IMR-90 (cell line): Measurements from ENCODE around the gene CYB5R3. TPM values are rescaled to one million over a fixed set of nuclear protein-coding genes. Genes with fewer than 3 reads are reported as not detected.

Experiments used
- ATAC-seq: fragments of 200-7000 bp; cut with Tn5 transposase; 2 replicates; pipeline ENCODE4 v1.9.1; 2020; ENCODE audit warnings: low read depth, mild to moderate bottlenecking, moderate library complexity
- BruUV-seq: library from RNA; stranded (reverse); fragments of 400-500 nt; replicated peaks from 2 replicates; lab custom pipeline; 2021; lab: Mats Ljungman, UMichigan
- CTCF ChIA-PET: fragments of 300-600 bp; formaldehyde crosslinking; extraction: SDS; loops from one replicate; lab custom pipeline; 2021; ENCODE audit warnings: antibody characterized with exemption; lab: Yijun Ruan, JAX
- POLR2A ChIA-PET: fragments of 300-600 bp; sonication (Branson Sonifier 250); formaldehyde crosslinking; loops from one replicate; lab custom pipeline; 2022; ENCODE audit warnings: antibody characterized with exemption; ENCODE audit not compliant: unreplicated experiment; lab: Charles Lee
- DNase-seq: peaks from one replicate; pipeline ENCODE4 v3.0.0; 2013
- H2AFZ ChIP-seq: replicated peaks from 2 replicates; pipeline ENCODE3; 2013; ENCODE audit warnings: low read length, mild to moderate bottlenecking; ENCODE audit not compliant: poor library complexity
- H2AK5ac ChIP-seq: 2 replicates; pipeline ENCODE4 v1.6.1; 2013; ENCODE audit warnings: low read depth, low read length, inconsistent platforms
- H2AK9ac ChIP-seq: replicated peaks from 2 replicates; pipeline ENCODE3; 2013; ENCODE audit warnings: mild to moderate bottlenecking, low read depth, low read length, moderate library complexity; ENCODE audit not compliant: poor library complexity
- H2BK120ac ChIP-seq: 2 replicates; pipeline ENCODE4 v1.6.1; 2013; ENCODE audit warnings: low read depth, low read length, inconsistent platforms
- H2BK15ac ChIP-seq: 3 replicates; pipeline ENCODE4 v1.6.1; 2013; ENCODE audit warnings: low read depth, low read length, inconsistent platforms
- H2BK20ac ChIP-seq: 2 replicates; pipeline ENCODE4 v1.6.1; 2013; ENCODE audit warnings: low read depth, mild to moderate bottlenecking, inconsistent platforms, low read length, moderate library complexity
- H2BK5ac ChIP-seq: 2 replicates; pipeline ENCODE4 v1.6.1; 2013; ENCODE audit warnings: mild to moderate bottlenecking, low read depth, low read length, inconsistent platforms; ENCODE audit not compliant: poor library complexity, severe bottlenecking
- H3K14ac ChIP-seq: replicated peaks from 2 replicates; pipeline ENCODE4 v1.6.1; 2013; ENCODE audit warnings: low read depth, low read length, inconsistent platforms
- H3K18ac ChIP-seq: 2 replicates; pipeline ENCODE4 v1.6.1; 2013; ENCODE audit warnings: low read depth, low read length, control low read depth
- H3K23ac ChIP-seq: 2 replicates; pipeline ENCODE4 v1.6.1; 2013; ENCODE audit warnings: low read depth, low read length, inconsistent platforms
- H3K27ac ChIP-seq: 2 replicates; pipeline ENCODE4 v1.5.1; 2013; ENCODE audit warnings: mild to moderate bottlenecking, control low read depth, low read length; ENCODE audit not compliant: insufficient read depth
- H3K27me3 ChIP-seq: 2 replicates; pipeline ENCODE4 v1.6.1; 2013; ENCODE audit warnings: low read length; ENCODE audit not compliant: control insufficient read depth, insufficient read depth
- H3K36me3 ChIP-seq: 2 replicates; pipeline ENCODE4 v1.6.1; 2013; ENCODE audit warnings: low read length, mixed read lengths; ENCODE audit not compliant: control insufficient read depth, insufficient read depth
- H3K4ac ChIP-seq: 2 replicates; pipeline ENCODE4 v1.6.1; 2013; ENCODE audit warnings: low read depth, low read length, inconsistent platforms
- H3K4me1 ChIP-seq: 2 replicates; pipeline ENCODE4 v1.6.1; 2013; ENCODE audit warnings: low read length, mixed read lengths; ENCODE audit not compliant: control insufficient read depth, insufficient read depth
- H3K4me2 ChIP-seq: 2 replicates; pipeline ENCODE4 v1.6.1; 2013; ENCODE audit warnings: low read depth, mild to moderate bottlenecking, control low read depth, low read length, moderate library complexity
- H3K4me3 ChIP-seq: 2 replicates; pipeline ENCODE4 v1.5.1; 2013; ENCODE audit warnings: low read depth, mild to moderate bottlenecking, control low read depth, low read length, moderate library complexity; ENCODE audit not compliant: insufficient read depth
- H3K56ac ChIP-seq: 2 replicates; pipeline ENCODE4 v1.6.1; 2013; ENCODE audit warnings: low read length, inconsistent platforms; ENCODE audit not compliant: insufficient read depth; ENCODE audit errors: extremely low read depth
- H3K79me1 ChIP-seq, 2 experiments: 2 replicates each; pipeline ENCODE4 v1.6.1; 2013; ENCODE audit warnings: low read length in 2 of 2, inconsistent platforms in 1 of 2, low read depth in 1 of 2
- H3K9ac ChIP-seq: 2 replicates; pipeline ENCODE4 v1.6.1; 2013; ENCODE audit warnings: low read depth, low read length, control low read depth
- H3K9me1 ChIP-seq: 2 replicates; pipeline ENCODE4 v1.6.1; 2013; ENCODE audit warnings: low read length, inconsistent platforms; ENCODE audit not compliant: insufficient read depth
- H3K9me3 ChIP-seq: 2 replicates; pipeline ENCODE4 v1.6.1; 2013; ENCODE audit warnings: low read length; ENCODE audit not compliant: control insufficient read depth, insufficient read depth
- H4K20me1 ChIP-seq: 2 replicates; pipeline ENCODE4 v1.6.1; 2013; ENCODE audit warnings: low read length, inconsistent platforms; ENCODE audit not compliant: insufficient read depth
- H4K5ac ChIP-seq: 2 replicates; pipeline ENCODE4 v1.6.1; 2013; ENCODE audit warnings: mild to moderate bottlenecking, low read depth, low read length, control low read depth
- H4K8ac ChIP-seq, 2 experiments: 2 replicates each; pipeline ENCODE4 v1.6.1; 2013; ENCODE audit warnings: low read depth in 2 of 2, low read length in 2 of 2, control low read depth in 1 of 2, inconsistent platforms in 1 of 2
- H4K91ac ChIP-seq: 2 replicates; pipeline ENCODE4 v1.6.1; 2013; ENCODE audit warnings: low read depth, low read length, inconsistent platforms; ENCODE audit not compliant: insufficient read depth
- BHLHE40 ChIP-seq: fragments of 150-350 bp; IDR thresholded peaks from 2 replicates; pipeline ENCODE4 v1.6.1; 2016; ENCODE audit warnings: mild to moderate bottlenecking, low read depth, low read length
- CEBPB ChIP-seq: IDR thresholded peaks from 2 replicates; pipeline ENCODE4 v1.6.1; 2012; ENCODE audit warnings: low read depth, low read length, improper control_type of control experiment
- FOS ChIP-seq: fragments of 150-350 bp; IDR thresholded peaks from 2 replicates; pipeline ENCODE4 v1.6.1; 2016; ENCODE audit warnings: low read depth, low read length
- MAZ ChIP-seq: IDR thresholded peaks from 2 replicates; pipeline ENCODE4 v1.6.1; 2012; ENCODE audit warnings: low read depth, mild to moderate bottlenecking, low read length, improper control_type of control experiment, moderate library complexity, borderline replicate concordance
- NFE2L2 ChIP-seq: fragments of 150-350 bp; IDR thresholded peaks from 2 replicates; pipeline ENCODE4 v1.6.1; 2016; ENCODE audit warnings: low read depth, mild to moderate bottlenecking, low read length
- SMC3 ChIP-seq: fragments of 150-350 bp; IDR thresholded peaks from 2 replicates; pipeline ENCODE4 v1.6.1; 2016; ENCODE audit warnings: low read depth, mild to moderate bottlenecking, antibody characterized with exemption, low read length, moderate library complexity
- whole genome bisulfite sequencing, 2 experiments: methylation state at CpG; one replicate each; pipeline versions ENCODE4 v1.1.5 to v1.1.7; 2013; ENCODE audit warnings: missing lambda C conversion rate in 2 of 2; ENCODE audit not compliant: insufficient read length in 1 of 2; ENCODE audit errors: extremely low coverage in 2 of 2; 5-methylcytosine and 5-hydroxymethylcytosine counted together
- dilution Hi-C: fragments of 300-500 bp; cut with HindIII; formaldehyde crosslinking; loops from one replicate; pipeline ENCODE4 v1.14.3; 2018; ENCODE audit warnings: low sequenced_read_pairs; ENCODE audit not compliant: unreplicated experiment
- in situ Hi-C: fragments of 300-500 bp; cut with MboI; formaldehyde crosslinking; loops from 3 replicates; pipeline ENCODE4 v1.14.3; 2019; ENCODE audit warnings: low sequenced_read_pairs, inconsistent platforms, mixed read lengths
- intact Hi-C: fragments of 100-400 bp; cut with micrococcal nuclease; formaldehyde crosslinking; loops from 2 replicates; pipeline ENCODE4 v1.10.0; 2022
- polyA plus RNA-seq, 3 experiments: library from polyadenylated mRNA; depleted of rRNA; stranded (reverse); fragments of >200 nt; gene quantifications; 2 replicates each; pipeline ENCODE4 v1.2.3, GENCODE V29; 2012; ENCODE audit warnings: low replicate concordance in 1 of 3
- total RNA-seq: library from RNA; depleted of rRNA; stranded (reverse); fragments of >200 nt; gene quantifications from 2 replicates; pipeline ENCODE4 v1.2.3, GENCODE V29; 2012

Gene CYB5R3
- total and polyA plus RNA-seq, 2 of the 4 experiments (the other 2 are of a cell fraction), result 44.1 to 362 TPM

GRCh38 chr22:42682113-42682851 lies 33.1 kb upstream of the CYB5R3 start (continued):
- no peak for TF ChIP-seq NFE2L2
- TF ChIP-seq CEBPB, result no peak

GRCh38 chr22:42680648-42681047 lies 31.5 kb upstream of the CYB5R3 start:
- H3K9ac ChIP-seq, result no peak overlapping the region
- POLR2A ChIA-PET, result no interaction called here
- peak overlapping the region; percentile 89 for H2BK15ac ChIP-seq
- peaks cover 18% of the 10 kb centered on the region for H3K9me1 ChIP-seq
- H3K36me3 ChIP-seq, result no peaks in the 10 kb centered on the region
- H3K4me3 ChIP-seq, result no peak overlapping the region
- H2AK9ac ChIP-seq, result peak overlapping the region; percentile 95
- peaks cover 0 to 3% of the 10 kb centered on the region in 2 experiments; a peak in 1 of 4 replicates for H3K79me1 ChIP-seq
- peak overlapping the region; percentile 56; the same call in 1 of the 2 replicates for H3K56ac ChIP-seq
- TF ChIP-seq SMC3 (peak; percentile 28), MAZ (no peak; the same call in 1 of the 2 replicates), BHLHE40 (0 out of 2 replicates have a peak, but pooled peaks have one; percentile 48), FOS (peak; percentile 97)
- dilution Hi-C loops (no loop called here), in situ Hi-C loops (no loop called here), intact Hi-C loops (no loop called here)
- no TSS peak for BruUV-seq
- peak overlapping the region; percentile 95 for H2BK120ac ChIP-seq
- H3K9me3 ChIP-seq, result peaks cover 2% of the 10 kb centered on the region
- H3K27ac ChIP-seq, result peak overlapping the region; percentile 86
- peak overlapping the region; percentile 90 for H2AK5ac ChIP-seq
- H4K91ac ChIP-seq, result peak overlapping the region; percentile 89
- peak overlapping the region; percentile 30 for H3K4me2 ChIP-seq
- peak overlapping the region; percentile 98 for H2BK5ac ChIP-seq
- peak overlapping the region; percentile 96 for H3K23ac ChIP-seq
- WGBS, 2 experiments, result 100% methylated on average over 2 of the region's 8 CpGs; no CpG with 5 or more reads in 1 of the 2 experiments
- H3K14ac ChIP-seq, result peak overlapping the region; percentile 94
- CTCF ChIA-PET, result no interaction called here
- no peaks in the 10 kb centered on the region for H4K20me1 ChIP-seq
- peak overlapping the region; percentile 98 for H4K5ac ChIP-seq
- peak overlapping the region; percentile 91 for H2AFZ ChIP-seq
- no peaks in the 10 kb centered on the region for H3K27me3 ChIP-seq
- H3K4ac ChIP-seq, result peak overlapping the region; percentile 94
- ATAC-seq (peak; percentile 94), DNase-seq (peak; percentile 98)
- peak overlapping the region; percentile 92 for H3K18ac ChIP-seq
- H3K4me1 ChIP-seq, result peaks cover 16% of the 10 kb centered on the region
- H2BK20ac ChIP-seq, result peak overlapping the region; percentile 91
- peak overlapping the region; percentile 61 to 98 for H4K8ac ChIP-seq
